ENCODE measurements around the gene TRPM5.

TRPM5 gene

DNA sequence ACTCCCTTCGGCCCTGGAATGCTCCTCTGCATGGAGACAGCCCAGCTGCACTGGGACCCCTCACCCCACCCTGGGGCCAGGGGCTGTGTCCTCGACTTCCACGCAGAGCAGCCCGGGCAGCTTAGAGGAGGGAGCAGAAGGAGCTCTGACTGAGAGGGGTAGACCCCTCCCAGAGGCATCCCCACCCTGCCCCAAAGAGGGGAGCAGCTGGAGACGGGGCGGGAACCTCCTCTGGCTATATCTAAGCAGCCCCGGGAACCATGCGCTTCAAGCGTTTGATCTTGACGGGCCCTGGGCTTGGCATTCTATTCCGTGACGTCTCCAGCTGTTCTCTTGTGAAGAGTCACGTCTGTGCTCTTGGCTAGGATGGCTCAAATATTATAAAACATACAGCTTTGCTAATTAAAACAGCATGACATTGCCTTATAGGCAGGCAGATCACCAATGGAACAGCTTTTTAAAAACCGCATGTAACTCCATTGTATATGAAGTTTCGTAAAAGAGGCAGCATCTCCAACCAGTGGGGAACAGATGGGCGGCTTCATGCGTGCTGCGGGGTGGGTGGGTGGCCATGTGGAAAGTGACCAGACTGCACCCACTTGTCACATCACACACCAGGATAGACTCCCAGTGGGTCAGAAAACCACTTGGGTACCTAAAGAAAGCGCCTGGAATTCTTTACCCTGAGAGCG is 8.2 kb upstream of the TRPM5 start:
- Mint-ChIP-seq H3K36me3 (peaks cover 9% of the 10 kb centered on the region), H3K9me3 (no peaks in the 10 kb centered on the region), H3K27ac (no peak overlapping the region), H3K27me3 (no peaks in the 10 kb centered on the region), H3K4me1 (peaks cover 16% of the 10 kb centered on the region), H3K4me3 (no peak overlapping the region)
- DNase-seq = peak; percentile 8
- CTCF ChIA-PET = no interaction called here

DNA sequence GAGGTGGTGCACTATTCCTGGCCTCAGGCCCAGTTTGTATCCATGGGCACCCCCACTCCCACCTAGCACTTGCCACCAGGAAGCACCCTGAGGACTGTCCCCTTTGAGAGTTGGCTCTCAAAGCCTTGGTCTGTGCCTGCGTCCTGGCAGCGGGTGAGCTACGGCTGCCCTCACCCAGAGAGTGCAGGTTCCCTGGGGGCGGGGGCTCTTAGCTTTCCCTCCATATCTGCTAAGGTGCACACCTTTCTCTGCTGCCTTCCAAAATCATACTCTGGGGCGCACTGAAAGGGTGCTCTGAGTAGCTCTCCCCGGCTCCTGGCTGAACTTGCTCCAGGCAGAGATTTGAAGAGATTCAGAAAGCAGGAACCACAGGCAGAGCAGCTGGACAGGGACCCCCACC is 7.6 kb upstream of the TRPM5 start:
- Mint-ChIP-seq H3K27ac (no peak overlapping the region), H3K9me3 (no peaks in the 10 kb centered on the region), H3K4me1 (peaks cover 21% of the 10 kb centered on the region), H3K4me3 (no peak overlapping the region), H3K36me3 (peaks cover 14% of the 10 kb centered on the region), H3K27me3 (no peaks in the 10 kb centered on the region)
- peak; percentile 13 for DNase-seq
- CTCF ChIA-PET = no interaction called here

DNA sequence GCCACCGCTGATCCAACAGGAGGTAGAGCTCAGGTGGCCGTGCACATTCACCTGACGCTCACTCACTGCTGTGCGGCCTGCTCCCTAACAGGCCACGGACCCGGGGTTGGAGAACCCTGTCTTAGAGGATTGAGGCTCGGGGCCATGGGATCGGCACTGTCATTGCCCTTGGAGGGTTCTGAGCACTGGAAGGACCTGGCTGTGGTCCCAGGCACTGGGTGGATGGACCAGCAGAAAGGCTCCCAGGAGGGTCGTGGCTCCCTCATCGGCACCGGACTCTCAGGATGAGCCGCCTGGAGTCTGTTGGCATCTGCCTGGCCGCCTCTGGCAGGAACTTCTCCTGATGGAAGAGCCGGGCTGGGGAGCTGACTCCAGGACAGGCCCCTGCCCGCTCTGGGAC is 7.0 kb upstream of the TRPM5 start:
- peaks cover 25% of the 10 kb centered on the region for H3K4me1 Mint-ChIP-seq
- no peaks in the 10 kb centered on the region for H3K27me3 Mint-ChIP-seq
- H3K27ac Mint-ChIP-seq = no peak overlapping the region
- H3K36me3 Mint-ChIP-seq = peaks cover 15% of the 10 kb centered on the region
- H3K4me3 Mint-ChIP-seq = no peak overlapping the region
- peak; percentile 16 for DNase-seq
- H3K9me3 Mint-ChIP-seq = no peaks in the 10 kb centered on the region
- CTCF ChIA-PET = no interaction called here

DNA sequence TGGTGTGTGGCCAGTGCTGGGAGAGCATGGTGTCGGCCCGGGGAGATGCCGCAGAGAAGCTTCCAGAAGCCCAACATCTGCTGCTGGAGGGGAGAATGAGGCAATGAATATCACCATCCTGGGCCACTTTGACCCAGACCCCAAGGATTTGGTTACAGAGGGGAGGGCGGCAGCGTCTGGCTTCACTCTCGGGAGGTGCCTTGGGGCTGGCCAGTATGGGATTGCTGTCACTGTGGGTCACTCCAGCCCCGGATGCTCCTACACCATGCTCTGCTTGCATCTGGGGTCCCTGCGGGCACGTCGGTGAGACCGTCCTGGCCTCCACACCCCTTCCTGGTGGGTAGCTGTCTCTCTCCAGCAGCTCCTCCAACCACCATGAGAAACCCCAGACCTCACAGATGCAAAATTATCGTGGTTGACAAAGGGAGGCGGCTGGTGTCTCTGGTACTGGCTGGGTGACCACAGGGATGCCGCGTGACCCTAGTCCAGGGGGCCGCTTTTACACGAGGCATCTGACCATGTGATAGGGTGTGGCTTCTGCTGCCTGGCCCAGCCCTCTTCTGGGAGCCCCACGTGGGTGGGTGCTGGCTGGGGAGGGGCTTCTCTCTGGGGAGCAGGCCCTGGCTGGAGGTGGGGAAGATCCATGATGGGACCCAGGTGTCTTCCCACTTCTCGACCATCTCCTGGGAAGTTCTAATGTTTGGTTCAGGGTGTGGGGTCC is 6.2 kb upstream of the TRPM5 start:
- Mint-ChIP-seq H3K27me3 (peaks cover 4% of the 10 kb centered on the region), H3K4me3 (no peak overlapping the region), H3K36me3 (peaks cover 15% of the 10 kb centered on the region), H3K27ac (no peak overlapping the region), H3K9me3 (no peaks in the 10 kb centered on the region), H3K4me1 (peaks cover 29% of the 10 kb centered on the region)
- CTCF ChIA-PET = interaction anchor here (0.5 to 0.9 kb wide), 2 partner anchors 29 to 79 kb away, joined by 3 read pairs; no protein-coding TSS in a partner anchor
- no peak for DNase-seq

DNA sequence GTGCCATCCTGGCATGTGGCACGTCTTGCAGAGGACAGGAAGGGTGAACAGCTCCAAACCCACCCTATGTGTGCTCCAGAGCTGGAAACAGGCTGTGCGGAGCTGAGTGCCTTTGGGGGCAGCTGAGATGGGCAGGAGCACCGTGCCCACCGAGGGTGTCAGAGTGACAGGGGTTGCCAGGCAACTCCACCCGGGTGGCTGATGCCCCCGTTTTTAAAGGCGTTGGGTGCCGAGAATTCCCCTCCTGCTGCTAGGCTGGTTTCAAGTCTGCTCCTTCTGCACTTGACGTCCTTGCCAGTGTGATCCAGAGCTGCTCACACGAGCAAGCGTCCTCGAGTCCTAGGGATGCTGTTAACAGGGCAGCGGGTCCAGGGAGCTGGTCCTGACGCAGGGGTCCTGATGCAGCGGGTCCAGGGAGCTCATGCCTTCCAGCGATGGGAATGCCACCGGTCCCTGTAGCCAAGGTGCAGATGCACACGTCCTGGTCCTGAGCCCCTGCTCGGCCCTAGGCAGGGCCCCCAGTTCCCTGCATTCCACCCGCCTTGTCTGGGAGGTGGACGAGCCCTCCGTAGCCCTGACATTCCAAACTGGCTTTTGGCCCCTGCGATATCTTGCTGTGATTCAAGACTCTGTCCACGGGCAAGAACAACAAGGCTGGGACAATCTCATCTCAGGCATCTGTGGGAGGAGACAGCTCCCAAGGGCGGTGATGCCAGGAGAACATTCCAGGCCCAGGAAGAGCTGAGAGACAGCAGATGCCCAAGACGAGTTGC is 5.4 kb upstream of the TRPM5 start:
- CTCF ChIA-PET = interaction anchor here (0.5 to 0.9 kb wide), 2 partner anchors 29 to 80 kb away, joined by 3 read pairs; no protein-coding TSS in a partner anchor
- no peak overlapping the region for H3K4me3 Mint-ChIP-seq

DNA sequence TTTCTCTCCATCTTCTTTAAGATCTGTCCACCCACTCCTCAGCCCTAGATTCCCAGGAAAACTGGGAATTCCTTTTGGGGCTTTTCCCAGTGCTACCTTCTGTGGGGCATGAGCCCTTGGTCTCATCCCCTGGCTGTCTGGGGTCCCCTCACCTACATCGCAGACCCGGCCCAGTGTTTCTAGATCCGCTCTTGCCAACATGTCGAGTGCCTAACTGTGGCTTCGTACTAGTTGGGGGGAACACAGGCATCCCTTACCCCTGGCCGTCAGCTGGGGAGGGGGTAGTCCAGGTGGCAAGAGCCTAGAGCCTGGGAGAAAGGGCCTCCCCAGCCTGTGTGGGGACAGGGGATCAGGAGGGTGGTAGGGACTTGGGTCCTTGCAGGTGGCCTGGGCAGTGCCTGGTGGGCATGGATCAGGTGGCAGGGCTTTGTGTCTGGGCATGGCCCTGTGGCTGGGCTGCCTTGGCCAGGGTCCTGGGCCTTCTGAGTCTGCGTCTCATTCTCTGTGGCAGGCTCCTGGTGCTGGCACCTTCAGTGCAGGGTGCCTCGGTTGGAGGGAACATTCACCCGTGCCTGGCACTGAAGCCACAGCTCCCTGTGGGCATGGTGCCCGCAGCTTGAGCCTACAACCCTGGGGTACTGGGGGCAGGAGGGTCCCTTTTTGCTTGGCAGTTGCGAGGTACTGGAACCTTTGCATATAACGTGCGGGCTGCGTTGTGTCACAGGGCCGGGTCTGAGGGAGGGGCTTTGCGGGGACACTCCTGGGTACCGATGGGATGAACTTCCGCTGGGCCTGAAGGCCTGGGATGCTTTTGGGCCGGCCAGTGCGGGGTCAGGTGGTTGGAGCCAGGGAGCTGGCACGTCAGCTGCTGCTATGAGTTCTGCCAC is 4.6 kb upstream of the TRPM5 start:
- Mint-ChIP-seq H3K9me3 (no peaks in the 10 kb centered on the region), H3K27ac (no peak overlapping the region), H3K4me1 (peaks cover 33% of the 10 kb centered on the region), H3K36me3 (peaks cover 15% of the 10 kb centered on the region), H3K27me3 (peaks cover 12% of the 10 kb centered on the region), H3K4me3 (no peak overlapping the region)
- CTCF ChIA-PET = no interaction called here
- no peak for DNase-seq

More for the DNA sequence above, 5.4 kb upstream of the TRPM5 start:
- Mint-ChIP-seq H3K4me1 (peaks cover 33% of the 10 kb centered on the region), H3K9me3 (no peaks in the 10 kb centered on the region), H3K27me3 (peaks cover 8% of the 10 kb centered on the region), H3K27ac (no peak overlapping the region), H3K36me3 (peaks cover 17% of the 10 kb centered on the region)
- no peak for DNase-seq

DNA sequence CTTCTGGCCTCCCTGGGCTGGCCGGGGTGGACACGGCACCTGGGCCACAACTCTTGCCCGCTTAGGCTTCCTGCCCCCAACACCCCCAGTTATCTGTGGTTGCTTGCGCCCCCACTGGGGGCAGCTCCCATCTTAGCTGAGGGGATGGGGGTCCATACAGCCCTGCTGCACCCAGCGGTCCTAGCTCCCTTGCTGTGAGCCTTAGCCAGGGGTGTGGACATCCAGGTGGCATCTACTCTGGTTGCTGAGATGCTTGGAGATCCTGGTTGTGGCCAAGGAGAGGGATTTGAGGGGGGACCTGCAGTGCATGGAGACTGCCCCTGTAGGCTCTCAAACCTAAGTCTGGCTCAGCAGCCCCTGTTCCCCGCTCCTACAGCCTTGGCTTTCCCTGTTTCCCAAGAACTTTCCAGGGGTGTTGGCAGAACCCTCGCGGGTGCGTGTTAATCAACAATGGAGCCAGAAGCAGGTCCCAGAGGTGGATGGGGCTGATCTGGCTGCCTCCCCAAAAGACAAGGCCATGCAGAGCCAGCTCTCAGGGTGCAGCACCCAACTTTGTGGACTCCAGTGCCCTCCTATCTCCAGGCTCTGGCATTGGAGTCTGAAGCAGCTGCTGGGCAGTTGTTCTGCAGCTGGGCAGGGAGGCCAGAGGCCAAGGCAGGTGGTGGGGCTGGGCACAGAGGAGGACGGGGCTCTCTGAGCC is 3.8 kb upstream of the TRPM5 start:
- H3K27me3 Mint-ChIP-seq = peaks cover 20% of the 10 kb centered on the region

DNA sequence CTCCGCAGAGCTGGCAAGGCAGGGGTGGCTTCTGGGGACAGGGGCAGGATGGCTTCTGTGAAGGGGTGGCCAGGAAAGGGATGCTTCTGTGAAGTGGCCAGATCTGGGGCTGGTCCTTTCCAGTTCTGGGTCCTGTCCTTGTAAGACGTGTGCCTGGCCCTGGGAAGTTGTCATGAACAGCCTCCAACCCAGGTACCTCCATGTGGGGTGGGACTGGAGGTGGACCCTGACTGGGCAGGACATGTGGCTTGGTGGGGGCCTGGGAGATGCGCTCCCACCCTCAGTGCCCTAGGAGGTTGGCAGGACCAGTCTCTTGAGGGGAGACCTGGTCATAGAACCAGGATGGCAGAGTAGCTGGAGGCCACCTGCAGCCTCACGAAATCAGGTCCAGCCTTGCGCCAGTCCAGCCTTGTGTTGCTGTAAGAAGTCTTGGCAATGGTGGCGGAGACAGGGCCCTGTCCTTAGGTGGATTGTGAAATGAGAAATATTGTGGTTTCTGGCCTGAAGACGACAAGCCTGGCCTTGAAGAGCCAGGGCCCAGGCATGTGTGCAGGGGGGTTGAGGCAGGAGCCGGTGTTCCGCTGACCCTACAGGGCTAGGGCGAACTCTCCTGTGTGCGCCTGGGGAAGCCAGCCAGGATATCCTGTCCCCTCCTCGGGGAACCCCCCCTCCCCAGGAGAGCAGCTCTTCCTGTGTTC is 3.1 kb upstream of the TRPM5 start:
- peak; percentile 51 for DNase-seq
- H3K27me3 Mint-ChIP-seq = peaks cover 23% of the 10 kb centered on the region
- peak overlapping the region; percentile 80 for H3K27ac Mint-ChIP-seq
- peaks cover 41% of the 10 kb centered on the region for H3K4me1 Mint-ChIP-seq
- CTCF ChIA-PET = interaction anchor here (0.7 kb wide), 1 partner anchor 298 kb away, joined by 3 read pairs; no protein-coding TSS in a partner anchor
- H3K4me3 Mint-ChIP-seq = peak overlapping the region; percentile 97
- no peaks in the 10 kb centered on the region for H3K9me3 Mint-ChIP-seq
- peaks cover 13% of the 10 kb centered on the region for H3K36me3 Mint-ChIP-seq

More for the DNA sequence above, 3.8 kb upstream of the TRPM5 start:
- DNase-seq = no peak
- peaks cover 13% of the 10 kb centered on the region for H3K36me3 Mint-ChIP-seq
- peaks cover 37% of the 10 kb centered on the region for H3K4me1 Mint-ChIP-seq
- no peak overlapping the region for H3K27ac Mint-ChIP-seq
- no peaks in the 10 kb centered on the region for H3K9me3 Mint-ChIP-seq
- peak overlapping the region; percentile 97 for H3K4me3 Mint-ChIP-seq
- CTCF ChIA-PET = no interaction called here

DNA sequence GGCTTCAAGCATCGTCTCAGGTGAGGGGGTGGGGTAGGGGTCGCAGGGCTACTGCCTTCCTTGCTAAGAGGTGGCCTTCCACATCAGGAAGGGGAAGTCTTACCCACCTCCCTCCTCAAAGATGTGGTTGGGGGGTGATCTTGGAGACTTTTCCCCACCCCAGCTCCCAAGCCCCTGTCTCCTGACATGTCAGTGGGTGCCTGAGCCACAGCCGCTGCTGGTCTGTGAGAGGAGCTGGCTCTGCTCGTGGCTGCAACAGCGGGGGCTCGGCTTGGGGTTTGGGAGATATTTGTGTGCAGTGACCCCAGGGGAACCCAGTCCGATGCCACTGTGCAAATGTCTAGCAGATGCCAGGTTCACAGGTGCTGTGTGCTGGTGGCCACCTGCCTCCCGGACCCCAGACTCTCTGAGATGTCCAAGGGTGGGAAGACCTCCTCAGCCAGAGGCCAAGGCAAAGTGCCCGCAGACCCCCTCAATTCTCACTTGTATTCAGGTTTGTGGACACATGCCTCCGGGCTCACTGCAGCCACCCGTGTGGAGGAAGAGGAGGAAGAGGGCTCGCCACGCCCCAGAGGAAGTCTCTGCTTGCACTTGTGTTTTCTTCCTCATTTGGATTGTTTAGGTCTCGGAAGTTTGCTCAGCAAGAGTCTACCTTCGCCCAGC is 2.4 kb upstream of the TRPM5 start:
- DNase-seq = peak; percentile 63
- Mint-ChIP-seq H3K4me3 (peak overlapping the region; percentile 97), H3K27ac (peak overlapping the region; percentile 80), H3K36me3 (peaks cover 13% of the 10 kb centered on the region), H3K27me3 (peaks cover 24% of the 10 kb centered on the region), H3K4me1 (peaks cover 41% of the 10 kb centered on the region), H3K9me3 (no peaks in the 10 kb centered on the region)
- CTCF ChIA-PET = interaction anchor here (0.7 to 2.0 kb wide), 2 partner anchors 85 to 297 kb away, joined by 3 to 15 read pairs; no protein-coding TSS in a partner anchor

DNA sequence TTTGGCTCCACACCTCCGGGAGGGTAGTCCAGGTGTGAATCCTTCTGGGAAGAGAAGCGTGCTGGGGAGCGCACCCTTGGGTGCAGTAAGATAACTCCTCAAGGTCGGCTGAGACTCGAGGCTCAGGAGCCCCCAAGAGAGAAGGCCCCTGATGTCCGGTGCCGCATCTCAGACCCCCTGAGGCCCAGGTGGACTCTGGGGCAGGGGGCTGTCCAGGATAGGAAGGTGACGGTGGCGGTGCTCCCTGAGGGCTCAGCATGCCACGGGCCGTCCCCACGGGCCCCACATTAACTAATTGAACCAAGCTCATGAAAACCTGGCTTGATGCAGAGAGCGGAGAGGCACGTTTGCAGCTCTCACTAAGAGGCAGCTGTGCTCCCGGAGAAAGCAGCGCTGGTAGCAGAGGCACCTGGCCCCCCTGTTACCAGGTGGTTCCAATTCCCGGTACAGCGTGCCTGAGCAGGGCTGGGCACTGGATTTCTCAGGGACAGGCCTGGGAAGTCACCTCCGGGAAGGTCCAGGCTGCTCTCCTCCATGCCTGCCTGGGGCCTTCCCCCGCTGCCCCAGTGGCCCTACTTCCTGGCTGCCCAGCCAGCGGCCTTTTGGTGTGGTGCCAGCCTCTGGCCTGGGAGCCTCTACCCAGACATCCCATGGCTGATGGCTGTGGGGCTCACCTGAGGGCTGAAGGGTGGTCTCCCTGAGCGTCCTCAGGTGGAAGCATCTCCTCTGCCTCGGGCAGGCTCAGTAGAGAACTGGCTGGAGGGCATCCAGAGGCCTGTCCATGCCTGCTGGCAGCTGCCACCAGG is 1.6 kb upstream of the TRPM5 start:
- CTCF ChIA-PET = interaction anchor here (1.1 to 2.0 kb wide), 2 partner anchors 86 to 447 kb away, joined by 3 to 15 read pairs; no protein-coding TSS in a partner anchor
- peak overlapping the region; percentile 97 for H3K4me3 Mint-ChIP-seq
- peaks cover 40% of the 10 kb centered on the region for H3K4me1 Mint-ChIP-seq
- H3K9me3 Mint-ChIP-seq = no peaks in the 10 kb centered on the region
- H3K27ac Mint-ChIP-seq = peak overlapping the region; percentile 55
- H3K36me3 Mint-ChIP-seq = peaks cover 12% of the 10 kb centered on the region
- no peak for DNase-seq
- H3K27me3 Mint-ChIP-seq = peaks cover 32% of the 10 kb centered on the region

DNA sequence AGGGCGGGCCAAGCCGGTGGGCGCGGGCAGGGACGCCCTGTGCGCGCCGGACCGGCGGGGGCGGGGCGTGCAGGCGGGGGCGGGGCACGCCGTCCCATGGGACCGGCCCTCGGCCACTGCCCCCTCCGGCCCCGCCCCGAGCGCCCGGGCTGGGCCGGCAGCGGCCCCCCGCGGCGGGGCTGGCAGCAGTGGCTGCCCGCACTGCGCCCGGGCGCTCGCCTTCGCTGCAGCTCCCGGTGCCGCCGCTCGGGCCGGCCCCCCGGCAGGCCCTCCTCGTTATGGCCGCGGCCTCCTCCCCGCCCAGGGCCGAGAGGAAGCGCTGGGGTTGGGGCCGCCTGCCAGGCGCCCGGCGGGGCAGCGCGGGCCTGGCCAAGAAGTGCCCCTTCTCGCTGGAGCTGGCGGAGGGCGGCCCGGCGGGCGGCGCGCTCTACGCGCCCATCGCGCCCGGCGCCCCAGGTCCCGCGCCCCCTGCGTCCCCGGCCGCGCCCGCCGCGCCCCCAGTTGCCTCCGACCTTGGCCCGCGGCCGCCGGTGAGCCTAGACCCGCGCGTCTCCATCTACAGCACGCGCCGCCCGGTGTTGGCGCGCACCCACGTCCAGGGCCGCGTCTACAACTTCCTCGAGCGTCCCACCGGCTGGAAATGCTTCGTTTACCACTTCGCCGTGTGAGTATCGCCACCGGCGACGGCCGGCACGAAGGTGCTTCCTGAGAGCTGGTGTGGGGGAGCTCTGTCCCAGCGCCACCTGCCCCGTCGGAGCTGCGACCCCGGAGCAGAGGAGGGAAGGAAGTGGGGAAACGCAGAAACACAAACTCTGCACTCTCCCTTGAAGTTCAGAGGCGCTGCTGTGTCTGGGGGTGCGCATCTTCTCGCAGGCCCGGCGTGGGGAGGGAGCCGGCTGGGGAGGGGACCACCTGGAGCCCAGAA is 769 bp upstream of the TRPM5 start, which contains the start of gene KCNQ1:
Gene KCNQ1 (plus strand): TSS at position 188 of the 925 bp plus-strand sequence. CDS start 91 bp downstream, at position 279.
- CTCF ChIA-PET = interaction anchor here (1.1 to 2.0 kb wide), 2 partner anchors 87 to 448 kb away, joined by 3 to 15 read pairs; no protein-coding TSS in a partner anchor
- Mint-ChIP-seq H3K9me3 (no peaks in the 10 kb centered on the region), H3K4me1 (peaks cover 38% of the 10 kb centered on the region), H3K36me3 (peaks cover 11% of the 10 kb centered on the region), H3K27ac (peak within 1 kb of the TSS; percentile 73), H3K4me3 (peak within 1 kb of the TSS; percentile 97), H3K27me3 (peaks cover 41% of the 10 kb centered on the region)
- peak; percentile 55 for DNase-seq

Measured in activated naive CD4-positive, alpha-beta T cell treated with anti-CD3 and anti-CD28 coated beads, Interleukin-2, amount 10 ng/mL, durations not matched to agents 7 days and 5 days (primary cell).